Panc1 (cell line): Measurements from ENCODE around the gene CTSS. TPM values are rescaled to one million over a fixed set of nuclear protein-coding genes. Genes with fewer than 3 reads are reported as not detected.

Source experiments
- ATAC-seq: fragments of 200-7000 bp; cut with Tn5 transposase; 2 replicates; pipeline ENCODE4 v1.9.1; 2020; ENCODE audit warnings: mild to moderate bottlenecking, moderate library complexity
- BruUV-seq: library from RNA; stranded (reverse); fragments of 400-500 nt; replicated peaks from 2 replicates; lab custom pipeline; 2021; lab: Mats Ljungman, UMichigan
- CTCF ChIA-PET: fragments of 300-600 bp; sonication (Branson Sonifier 250); formaldehyde crosslinking; loops from one replicate; lab custom pipeline; 2022; ENCODE audit warnings: antibody characterized with exemption; lab: Charles Lee
- POLR2A ChIA-PET: fragments of 300-600 bp; sonication (Branson Sonifier 250); formaldehyde crosslinking; loops from one replicate; lab custom pipeline; 2022; ENCODE audit warnings: antibody characterized with exemption; lab: Charles Lee
- DNase-seq: peaks from one replicate; pipeline ENCODE4 v3.0.0-alpha.2; 2010; ENCODE audit warnings: low read depth, low spot score
- H3K27ac ChIP-seq: 2 replicates; pipeline ENCODE4 v1.5.1; 2011; ENCODE audit warnings: mild to moderate bottlenecking, low read length, inconsistent platforms
- H3K27me3 ChIP-seq: fragments of 200-500 bp; sonication (Bioruptor generic); 2 replicates; pipeline ENCODE4 v1.6.0; 2014; ENCODE audit warnings: low read length, inconsistent platforms; ENCODE audit not compliant: control insufficient read depth, insufficient read depth
- H3K36me3 ChIP-seq: fragments of 200-500 bp; sonication (Bioruptor generic); 2 replicates; pipeline ENCODE4 v1.5.1; 2014; ENCODE audit warnings: inconsistent platforms, mild to moderate bottlenecking, low read length, moderate library complexity; ENCODE audit not compliant: control insufficient read depth, insufficient read depth
- H3K4me1 ChIP-seq: 2 replicates; pipeline ENCODE4 v1.5.1; 2011; ENCODE audit warnings: inconsistent platforms, mild to moderate bottlenecking, low read length, moderate library complexity; ENCODE audit not compliant: control insufficient read depth, insufficient read depth
- H3K4me3 ChIP-seq, 2 experiments: 2 replicates each; pipeline ENCODE4 v1.5.1; 2011 to 2012; ENCODE audit warnings: low read depth in 2 of 2, low read length in 2 of 2, mild to moderate bottlenecking in 2 of 2, inconsistent platforms in 1 of 2, moderate library complexity in 1 of 2
- H3K9me3 ChIP-seq: fragments of 200-500 bp; sonication (Bioruptor generic); 2 replicates; pipeline ENCODE4 v1.5.1; 2014; ENCODE audit warnings: low read depth, mild to moderate bottlenecking, inconsistent platforms, low read length, moderate library complexity; ENCODE audit not compliant: control insufficient read depth, insufficient read depth
- CTCF ChIP-seq: fragments of 450-650 bp; IDR thresholded peaks from 2 replicates; pipeline ENCODE4 v1.5.1; 2017; ENCODE audit warnings: mild to moderate bottlenecking
- POLR2AphosphoS5 ChIP-seq: IDR thresholded peaks from 2 replicates; pipeline ENCODE4 v1.6.1; 2012; ENCODE audit warnings: mild to moderate bottlenecking, low read depth, low read length, moderate library complexity
- REST ChIP-seq, 2 experiments: IDR thresholded peaks; 2 replicates each; pipeline ENCODE4 v1.6.1; 2011 to 2012; ENCODE audit warnings: low read depth in 2 of 2, control low read depth in 1 of 2, low read length in 1 of 2, mild to moderate bottlenecking in 1 of 2, moderate library complexity in 1 of 2; ENCODE audit not compliant: insufficient read depth in 1 of 2
- SIN3A ChIP-seq: IDR thresholded peaks from 2 replicates; pipeline ENCODE4 v1.6.1; 2012; ENCODE audit warnings: low read depth, mild to moderate bottlenecking, low read length, moderate library complexity, borderline replicate concordance; ENCODE audit not compliant: insufficient read depth
- TCF7L2 ChIP-seq: IDR thresholded peaks from 2 replicates; pipeline ENCODE4 v1.6.1; 2011; ENCODE audit warnings: mild to moderate bottlenecking, low read depth, low read length, inconsistent platforms
- in situ Hi-C: cut with HindIII; loops from 2 replicates; pipeline ENCODE4 v1.10.0; 2016; ENCODE audit warnings: low sequenced_read_pairs, low pct_unique_long_range_greater_than_20kb
- intact Hi-C: fragments of 100-400 bp; cut with micrococcal nuclease; formaldehyde crosslinking; loops from one replicate; pipeline ENCODE4 v1.10.0; 2022; ENCODE audit not compliant: unreplicated experiment
- total RNA-seq: library from RNA; stranded (reverse); gene quantifications from one replicate; pipeline ENCODE4 v1.2.1, GENCODE V29; 2021; ENCODE audit not compliant: unreplicated experiment

The CTSS gene
- total RNA-seq, 1 experiment from 2014 or later, result 5.1 TPM

GRCh38 chr1:150809651-150810050 is 44.1 kb upstream of the CTSS start:
- DNase-seq, result no peak
- TF ChIP-seq TCF7L2, result no peak
- no peak for TF ChIP-seq SIN3A
- no peak for TF ChIP-seq POLR2AphosphoS5
- TF ChIP-seq CTCF, result no peak
- TF ChIP-seq REST (IDR thresholded peaks at IDR 0.05; ENCODE audit: insufficient read depth in 1 of 2, low read depth in 2 of 2, low read length in 1 of 2), result no peak
- Histone ChIP-seq H3K27me3 (no peaks in the 10 kb centered on the region), H3K4me1 (no peaks in the 10 kb centered on the region), H3K9me3 (no peaks in the 10 kb centered on the region), H3K4me3 (no peak overlapping the region), H3K27ac (no peak overlapping the region), H3K36me3 (peaks cover 16% of the 10 kb centered on the region)
- CTCF ChIA-PET, result no interaction called here
- in situ Hi-C loops, result no loop called here
- no peak for ATAC-seq
- no TSS peak for BruUV-seq
- intact Hi-C loops, result loop anchor here (5.0 kb wide), 1 partner anchor 247 kb away; no protein-coding TSS in a partner anchor
- POLR2A ChIA-PET, result interaction anchor here (0.6 kb wide), 1 partner anchor 227 kb away, joined by 3 read pairs; no protein-coding TSS in a partner anchor

- H3K36me3 ChIP-seq, result peaks cover 12% of the 10 kb centered on the region
- H3K9me3 ChIP-seq, result no peaks in the 10 kb centered on the region
- in situ Hi-C loops (no loop called here), intact Hi-C loops (no loop called here)
- DNase-seq (no peak), ATAC-seq (no peak)
- H3K4me1 ChIP-seq, result no peaks in the 10 kb centered on the region
- no peak overlapping the region for H3K4me3 ChIP-seq
- TF ChIP-seq SIN3A (no peak), REST (IDR thresholded peaks at IDR 0.05; ENCODE audit: insufficient read depth in 1 of 2, low read depth in 2 of 2, low read length in 1 of 2) (no peak), TCF7L2 (no peak), POLR2AphosphoS5 (no peak), CTCF (no peak)
- no peak overlapping the region for H3K27ac ChIP-seq
- ChIA-PET POLR2A (no interaction called here), CTCF (interaction anchor here (0.6 kb wide), 1 partner anchor 276 kb away, joined by 3 read pairs; no protein-coding TSS in a partner anchor)
- BruUV-seq, result no TSS peak
- no peaks in the 10 kb centered on the region for H3K27me3 ChIP-seq
These were observed 43.3 kb upstream of the CTSS start for GRCh38 chr1:150808846-150809245.
